Measurements from ENCODE around the gene SLC2A10. TPM values are rescaled to one million over a fixed set of nuclear protein-coding genes. Genes with fewer than 3 reads are reported as not detected.

The SLC2A10 gene
- total RNA-seq, 1 experiment from 2014 or later, result 33.6 TPM

GRCh38 chr20:46682063-46682821 lies 27.2 kb upstream of the SLC2A10 start:
- Histone ChIP-seq H3K36me3 (ENCODE audit: low read depth) (peaks cover 12% of the 10 kb centered on the region; the same call in 1 of the 2 replicates), H3K4me1 (replicated peaks; ENCODE audit: insufficient read depth) (peaks cover 4% of the 10 kb centered on the region), H3K4me3 (no peak overlapping the region), H3K27ac (no peak overlapping the region), H3K79me2 (ENCODE audit: low read depth) (peaks cover 35% of the 10 kb centered on the region), H3K4me2 (no peak overlapping the region), H3F3A (ENCODE audit: insufficient read depth, low read depth) (peaks cover 10% of the 10 kb centered on the region; the same call in 1 of the 2 replicates), H3K27me3 (ENCODE audit: insufficient read depth, low read depth) (no peaks in the 10 kb centered on the region), H2AFZ (no peak overlapping the region), H3K9me3 (ENCODE audit: insufficient read depth, low read depth) (no peaks in the 10 kb centered on the region), H4K20me1 (ENCODE audit: insufficient read depth) (peaks cover 16% of the 10 kb centered on the region), H3K9me2 (ENCODE audit: insufficient read depth) (no peaks in the 10 kb centered on the region)
- BruUV-seq (replicated peaks), result no TSS peak
- DNase-seq, result no peak
- ChIA-PET CTCF (no interaction called here), POLR2A (ENCODE audit: unreplicated experiment) (interaction anchor here (0.7 kb wide), 1 partner anchor 20 kb away, joined by 7 read pairs; no protein-coding TSS in a partner anchor)
- TF ChIP-seq EZH2 (IDR thresholded peaks at IDR 0.05; ENCODE audit: low read depth) (no peak), CTCF (conservative IDR thresholded peaks at IDR 0.05) (no peak)
- intact Hi-C loops (cut with micrococcal nuclease; ENCODE audit: unreplicated experiment), result no loop called here

GRCh38 chr20:46683011-46683667 lies 26.3 kb upstream of the SLC2A10 start:
- H3K36me3 ChIP-seq (ENCODE audit: low read depth), result peaks cover 12% of the 10 kb centered on the region; the same call in 1 of the 2 replicates
- H3K27ac ChIP-seq, result no peak overlapping the region
- intact Hi-C loops (cut with micrococcal nuclease; ENCODE audit: unreplicated experiment), result no loop called here
- H3K4me3 ChIP-seq, result peak overlapping the region; percentile 47; the same call in 1 of the 2 replicates
- TF ChIP-seq CTCF (conservative IDR thresholded peaks at IDR 0.05) (no peak), EZH2 (IDR thresholded peaks at IDR 0.05; ENCODE audit: low read depth) (no peak)
- H3K4me1 ChIP-seq (replicated peaks; ENCODE audit: insufficient read depth), result peaks cover 13% of the 10 kb centered on the region
- CTCF ChIA-PET, result no interaction called here
- H2AFZ ChIP-seq, result no peak overlapping the region
- no peaks in the 10 kb centered on the region for H3K9me3 ChIP-seq (ENCODE audit: insufficient read depth, low read depth)
- peaks cover 44% of the 10 kb centered on the region for H3K79me2 ChIP-seq (ENCODE audit: low read depth)
- H3K4me2 ChIP-seq, result peak overlapping the region; percentile 65
- no peaks in the 10 kb centered on the region for H3K9me2 ChIP-seq (ENCODE audit: insufficient read depth)
- no peaks in the 10 kb centered on the region for H3K27me3 ChIP-seq (ENCODE audit: insufficient read depth, low read depth)
- no TSS peak for BruUV-seq (replicated peaks)
- no peak for DNase-seq
- POLR2A ChIA-PET (ENCODE audit: unreplicated experiment), result interaction anchor here (0.7 kb wide), 1 partner anchor 19 kb away, joined by 7 read pairs; no protein-coding TSS in a partner anchor
- peaks cover 19% of the 10 kb centered on the region for H4K20me1 ChIP-seq (ENCODE audit: insufficient read depth)
- peaks cover 10% of the 10 kb centered on the region; the same call in 1 of the 2 replicates for H3F3A ChIP-seq (ENCODE audit: insufficient read depth, low read depth)

GRCh38 chr20:46683668-46683938 lies 25.8 kb upstream of the SLC2A10 start:
- no peak for DNase-seq
- TF ChIP-seq EZH2 (IDR thresholded peaks at IDR 0.05; ENCODE audit: low read depth) (no peak), CTCF (conservative IDR thresholded peaks at IDR 0.05) (no peak)
- H4K20me1 ChIP-seq (ENCODE audit: insufficient read depth), result peaks cover 19% of the 10 kb centered on the region
- peaks cover 17% of the 10 kb centered on the region for H3K4me1 ChIP-seq (replicated peaks; ENCODE audit: insufficient read depth)
- H3K4me2 ChIP-seq, result peak overlapping the region; percentile 65
- H3K9me2 ChIP-seq (ENCODE audit: insufficient read depth), result no peaks in the 10 kb centered on the region
- H3K27ac ChIP-seq, result no peak overlapping the region
- no peaks in the 10 kb centered on the region for H3K27me3 ChIP-seq (ENCODE audit: insufficient read depth, low read depth)
- no peak overlapping the region for H2AFZ ChIP-seq
- peak overlapping the region; percentile 47; the same call in 1 of the 2 replicates for H3K4me3 ChIP-seq
- H3K36me3 ChIP-seq (ENCODE audit: low read depth), result peaks cover 12% of the 10 kb centered on the region; the same call in 1 of the 2 replicates
- POLR2A ChIA-PET (ENCODE audit: unreplicated experiment), result no interaction called here
- no TSS peak for BruUV-seq (replicated peaks)
- peaks cover 49% of the 10 kb centered on the region for H3K79me2 ChIP-seq (ENCODE audit: low read depth)
- no peaks in the 10 kb centered on the region for H3K9me3 ChIP-seq (ENCODE audit: insufficient read depth, low read depth)
- intact Hi-C loops (cut with micrococcal nuclease; ENCODE audit: unreplicated experiment), result no loop called here
- H3F3A ChIP-seq (ENCODE audit: insufficient read depth, low read depth), result peaks cover 12% of the 10 kb centered on the region; the same call in 1 of the 2 replicates
- CTCF ChIA-PET, result no interaction called here

Measured in PC-9 (cell line).